ENCODE measurements around the gene DNM3. TPM values are rescaled to one million over a fixed set of nuclear protein-coding genes. Genes with fewer than 3 reads are reported as not detected.

Gene DNM3
- total RNA-seq, 1 donor from 2014 or later, result 7.7 TPM

GRCh38 chr1:172148213-172148612, 306.9 kb downstream of the DNM3 start:
- Mint-ChIP-seq H3K4me3 (ENCODE audit: unreplicated experiment) (peak overlapping the region; percentile 47), H3K27ac (ENCODE audit: unreplicated experiment) (peak overlapping the region; percentile 99), H3K4me1 (ENCODE audit: unreplicated experiment) (peaks cover 56% of the 10 kb centered on the region), H3K36me3 (ENCODE audit: low read depth, unreplicated experiment) (no peaks in the 10 kb centered on the region), H3K27me3 (ENCODE audit: unreplicated experiment) (no peaks in the 10 kb centered on the region), H3K9me3 (ENCODE audit: unreplicated experiment) (no peaks in the 10 kb centered on the region)
- TF ChIP-seq CTCF (IDR thresholded peaks at IDR 0.05; ENCODE audit: unreplicated experiment), result no peak
- DNase-seq (ENCODE audit: low spot score), result no peak

- no peaks in the 10 kb centered on the region for H3K27me3 Mint-ChIP-seq (ENCODE audit: unreplicated experiment)
- no peaks in the 10 kb centered on the region for H3K36me3 Mint-ChIP-seq (ENCODE audit: low read depth, unreplicated experiment)
- H3K4me1 Mint-ChIP-seq (ENCODE audit: unreplicated experiment), result peaks cover 51% of the 10 kb centered on the region
- peak overlapping the region; percentile 47 for H3K4me3 Mint-ChIP-seq (ENCODE audit: unreplicated experiment)
- DNase-seq (ENCODE audit: low spot score), result no peak
- TF ChIP-seq CTCF (IDR thresholded peaks at IDR 0.05; ENCODE audit: unreplicated experiment), result no peak
- peak overlapping the region; percentile 99 for H3K27ac Mint-ChIP-seq (ENCODE audit: unreplicated experiment)
- H3K9me3 Mint-ChIP-seq (ENCODE audit: unreplicated experiment), result no peaks in the 10 kb centered on the region
Observed at GRCh38 chr1:172148707-172149106, 307.4 kb downstream of the DNM3 start.

- Mint-ChIP-seq H3K27ac (ENCODE audit: unreplicated experiment) (peak overlapping the region; percentile 9), H3K27me3 (ENCODE audit: unreplicated experiment) (no peaks in the 10 kb centered on the region), H3K9me3 (ENCODE audit: unreplicated experiment) (no peaks in the 10 kb centered on the region), H3K4me1 (ENCODE audit: unreplicated experiment) (peaks cover 48% of the 10 kb centered on the region), H3K36me3 (ENCODE audit: low read depth, unreplicated experiment) (no peaks in the 10 kb centered on the region), H3K4me3 (ENCODE audit: unreplicated experiment) (no peak overlapping the region)
- DNase-seq (ENCODE audit: low spot score), result no peak
- TF ChIP-seq CTCF (IDR thresholded peaks at IDR 0.05; ENCODE audit: unreplicated experiment), result no peak
Observed at GRCh38 chr1:172149346-172149745, 308.0 kb downstream of the DNM3 start.

- Mint-ChIP-seq H3K27me3 (ENCODE audit: unreplicated experiment) (no peaks in the 10 kb centered on the region), H3K4me3 (ENCODE audit: unreplicated experiment) (no peak overlapping the region), H3K36me3 (ENCODE audit: low read depth, unreplicated experiment) (no peaks in the 10 kb centered on the region), H3K27ac (ENCODE audit: unreplicated experiment) (no peak overlapping the region), H3K9me3 (ENCODE audit: unreplicated experiment) (no peaks in the 10 kb centered on the region), H3K4me1 (ENCODE audit: unreplicated experiment) (peaks cover 2% of the 10 kb centered on the region)
- DNase-seq (ENCODE audit: low spot score), result no peak
- TF ChIP-seq CTCF (IDR thresholded peaks at IDR 0.05; ENCODE audit: unreplicated experiment), result no peak
Observed at GRCh38 chr1:172154551-172154950, 313.3 kb downstream of the DNM3 start.

- Mint-ChIP-seq H3K4me3 (ENCODE audit: unreplicated experiment) (no peak overlapping the region), H3K27ac (ENCODE audit: unreplicated experiment) (no peak overlapping the region), H3K9me3 (ENCODE audit: unreplicated experiment) (no peaks in the 10 kb centered on the region), H3K27me3 (ENCODE audit: unreplicated experiment) (no peaks in the 10 kb centered on the region), H3K36me3 (ENCODE audit: low read depth, unreplicated experiment) (no peaks in the 10 kb centered on the region), H3K4me1 (ENCODE audit: unreplicated experiment) (no peaks in the 10 kb centered on the region)
- DNase-seq (ENCODE audit: low spot score), result no peak
- TF ChIP-seq CTCF (IDR thresholded peaks at IDR 0.05; ENCODE audit: unreplicated experiment), result no peak
Observed at GRCh38 chr1:172155766-172156165, 314.5 kb downstream of the DNM3 start.

All from endothelial cell (in vitro differentiated cells).